ACC112 (cell line): ENCODE results near the gene LLPH.

Experiments used
- H2AFZ ChIP-seq: fragments of 200-600 bp; sonication (generic); one replicate; pipeline ENCODE4 v1.6.0; 2017; ENCODE audit warnings: antibody characterized with exemption, low read length; ENCODE audit not compliant: unreplicated experiment
- H3K27ac ChIP-seq: fragments of 200-600 bp; sonication (generic); 2 replicates; pipeline ENCODE4 v1.5.1; 2014; ENCODE audit warnings: low read depth, mild to moderate bottlenecking, antibody characterized with exemption, low read length, moderate library complexity
- H3K27me3 ChIP-seq: fragments of 200-600 bp; sonication (generic); 2 replicates; pipeline ENCODE4 v1.6.1; 2014; ENCODE audit warnings: mild to moderate bottlenecking, antibody characterized with exemption, low read length, moderate library complexity, mixed read lengths; ENCODE audit not compliant: insufficient read depth
- H3K36me3 ChIP-seq: fragments of 200-600 bp; sonication (generic); 2 replicates; pipeline ENCODE4 v1.6.1; 2016; ENCODE audit warnings: mild to moderate bottlenecking, antibody characterized with exemption, low read length, moderate library complexity, mixed read lengths; ENCODE audit not compliant: insufficient read depth
- H3K4me1 ChIP-seq: fragments of 200-600 bp; sonication (generic); one replicate; pipeline ENCODE4 v1.6.1; 2016; ENCODE audit warnings: low read length, mixed read lengths; ENCODE audit not compliant: insufficient read depth, unreplicated experiment, control insufficient read depth
- H3K4me3 ChIP-seq: fragments of 200-600 bp; sonication (generic); 2 replicates; pipeline ENCODE4 v1.5.1; 2014; ENCODE audit warnings: mild to moderate bottlenecking, low read depth, low read length
- H3K79me2 ChIP-seq: fragments of 200-600 bp; sonication (generic); one replicate; pipeline ENCODE4 v1.6.0; 2016; ENCODE audit warnings: low read length; ENCODE audit not compliant: control insufficient read depth, unreplicated experiment, insufficient read depth

Gene LLPH

DNA sequence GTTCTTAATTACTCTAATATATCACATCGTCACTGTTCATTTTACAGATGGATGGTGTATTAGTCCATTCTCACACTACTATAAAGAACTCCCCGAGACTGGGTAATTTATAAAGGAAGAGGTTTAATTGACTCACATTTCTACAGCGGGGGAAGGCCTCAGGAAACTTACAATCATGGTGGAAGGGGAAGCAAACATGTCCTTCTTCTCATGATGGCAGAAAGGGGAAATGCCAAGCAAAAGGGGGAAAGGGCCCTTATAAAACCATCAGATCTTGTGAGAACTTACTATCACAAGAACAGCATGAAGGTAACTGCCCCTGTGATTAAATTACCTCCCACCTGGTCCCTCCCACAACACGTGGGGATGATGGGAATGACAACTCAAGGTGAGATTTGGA, 32.7 kb upstream of the LLPH start:
- Histone ChIP-seq H3K36me3 (peaks cover 47% of the 10 kb centered on the region), H3K79me2 (peaks cover 71% of the 10 kb centered on the region), H2AFZ (no peak overlapping the region), H3K4me1 (peaks cover 11% of the 10 kb centered on the region), H3K27me3 (no peaks in the 10 kb centered on the region), H3K4me3 (no peak overlapping the region), H3K27ac (no peak overlapping the region)

DNA sequence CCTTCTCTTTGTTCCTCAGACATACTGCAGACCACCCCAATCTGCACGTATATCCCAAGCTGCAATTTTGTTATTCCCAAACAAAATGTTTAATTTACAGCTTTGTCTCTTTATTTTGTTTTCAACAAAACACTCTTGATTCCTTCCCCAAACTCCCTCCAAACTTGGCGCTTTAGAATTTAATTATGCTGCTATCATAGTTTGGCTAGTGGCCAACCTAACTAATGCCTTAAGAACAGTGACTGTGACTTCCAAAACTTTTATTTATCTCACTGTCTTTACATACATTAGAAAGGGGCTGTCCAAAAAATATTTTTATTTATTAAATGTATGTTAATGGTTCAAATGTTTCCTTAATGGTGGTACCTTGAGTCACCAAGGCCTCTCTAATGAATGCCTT, 32.2 kb upstream of the LLPH start:
- Histone ChIP-seq H2AFZ (no peak overlapping the region), H3K4me3 (no peak overlapping the region), H3K4me1 (peaks cover 6% of the 10 kb centered on the region), H3K27ac (no peak overlapping the region), H3K36me3 (peaks cover 46% of the 10 kb centered on the region), H3K27me3 (no peaks in the 10 kb centered on the region), H3K79me2 (peaks cover 65% of the 10 kb centered on the region)

- no peaks in the 10 kb centered on the region for H3K4me1 ChIP-seq
- no peaks in the 10 kb centered on the region for H3K27me3 ChIP-seq
- H3K27ac ChIP-seq: no peak overlapping the region
- peaks cover 46% of the 10 kb centered on the region for H3K79me2 ChIP-seq
- H3K36me3 ChIP-seq: peaks cover 29% of the 10 kb centered on the region
- no peak overlapping the region for H2AFZ ChIP-seq
- H3K4me3 ChIP-seq: no peak overlapping the region
Measured at GRCh38 chr12:66160704-66161103, 30.2 kb upstream of the LLPH start.

DNA sequence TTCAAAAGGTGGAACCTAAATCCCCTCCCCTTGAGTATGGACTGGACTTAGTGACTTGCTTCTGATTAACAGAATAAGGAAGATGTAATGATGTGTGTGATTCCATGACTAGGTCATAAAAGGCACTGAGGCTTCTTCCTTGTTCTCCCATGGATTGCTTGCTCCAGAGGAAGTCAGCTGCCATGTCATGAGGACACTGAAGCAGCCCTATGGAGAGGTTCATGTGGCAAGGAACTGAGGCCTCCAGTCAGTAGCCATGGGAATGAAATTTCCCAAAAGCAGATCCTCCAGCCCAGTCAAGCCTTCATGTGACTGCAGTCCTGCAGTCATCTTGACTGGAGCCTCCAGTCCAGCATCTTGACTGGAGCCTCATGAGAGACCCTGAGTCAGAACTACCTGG, 28.6 kb upstream of the LLPH start:
- Histone ChIP-seq H3K4me1 (peaks cover 10% of the 10 kb centered on the region), H3K4me3 (no peak overlapping the region), H3K27ac (no peak overlapping the region), H2AFZ (no peak overlapping the region), H3K79me2 (peaks cover 32% of the 10 kb centered on the region), H3K36me3 (peaks cover 15% of the 10 kb centered on the region; the same call in 1 of the 2 replicates), H3K27me3 (no peaks in the 10 kb centered on the region)

DNA sequence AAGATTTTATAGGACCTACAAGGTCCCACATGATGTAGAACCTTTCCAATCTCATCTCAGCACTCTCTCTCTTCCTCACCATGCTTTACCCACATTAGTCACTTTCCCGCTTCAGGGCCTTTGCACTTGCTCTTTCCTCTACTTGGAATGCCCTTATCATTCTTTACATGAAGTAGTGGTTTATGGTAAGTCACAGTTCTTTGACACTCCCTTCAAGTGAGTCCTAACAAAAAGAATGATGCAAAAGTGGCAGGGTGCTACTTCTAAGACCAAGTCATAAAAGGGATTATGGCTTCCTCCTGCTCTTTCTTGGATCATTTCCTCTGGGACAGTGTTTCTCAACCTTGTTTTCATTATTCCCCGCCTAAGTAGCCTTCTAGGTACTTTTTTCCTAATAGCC, 26.1 kb upstream of the LLPH start:
- H3K79me2 ChIP-seq: peaks cover 12% of the 10 kb centered on the region
- H3K36me3 ChIP-seq: peaks cover 11% of the 10 kb centered on the region; the same call in 1 of the 2 replicates
- H3K27me3 ChIP-seq: no peaks in the 10 kb centered on the region
- H2AFZ ChIP-seq: no peak overlapping the region
- H3K4me1 ChIP-seq: peaks cover 23% of the 10 kb centered on the region
- H3K4me3 ChIP-seq: no peak overlapping the region
- no peak overlapping the region for H3K27ac ChIP-seq

- Histone ChIP-seq H3K36me3 (peaks cover 18% of the 10 kb centered on the region), H3K79me2 (peaks cover 6% of the 10 kb centered on the region), H3K27ac (peak overlapping the region; percentile 37), H3K4me1 (peaks cover 23% of the 10 kb centered on the region), H3K27me3 (no peaks in the 10 kb centered on the region), H2AFZ (no peak overlapping the region), H3K4me3 (no peak overlapping the region)
Measured at GRCh38 chr12:66154776-66155175, 24.2 kb upstream of the LLPH start.

DNA sequence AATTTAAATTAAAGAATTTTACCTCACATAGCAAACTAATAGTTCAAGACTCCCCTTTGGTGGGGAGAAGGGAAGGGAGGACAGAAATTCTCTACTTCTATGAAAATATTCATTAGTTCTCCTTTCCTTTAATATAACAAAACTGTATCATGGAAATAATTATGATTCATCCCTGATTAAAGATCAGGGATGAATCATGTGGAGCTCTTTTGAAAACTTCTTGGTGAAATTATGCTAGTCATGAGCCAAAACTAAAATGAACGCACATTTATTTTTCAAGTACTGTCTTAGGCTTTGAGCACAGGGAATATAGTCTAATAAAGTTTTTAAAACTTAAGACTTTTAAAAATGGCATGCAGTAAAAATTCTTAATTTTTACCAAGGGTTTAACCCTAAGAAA, 22.2 kb upstream of the LLPH start:
- Histone ChIP-seq H3K27ac (peak overlapping the region; percentile 55), H2AFZ (peak overlapping the region; percentile 70), H3K36me3 (peaks cover 12% of the 10 kb centered on the region), H3K4me3 (peak overlapping the region; percentile 53), H3K4me1 (peaks cover 33% of the 10 kb centered on the region), H3K79me2 (peaks cover 3% of the 10 kb centered on the region), H3K27me3 (no peaks in the 10 kb centered on the region)

- H3K36me3 ChIP-seq: peaks cover 12% of the 10 kb centered on the region
- no peak overlapping the region for H3K27ac ChIP-seq
- no peak overlapping the region for H2AFZ ChIP-seq
- no peaks in the 10 kb centered on the region for H3K79me2 ChIP-seq
- peaks cover 45% of the 10 kb centered on the region for H3K4me1 ChIP-seq
- no peaks in the 10 kb centered on the region for H3K27me3 ChIP-seq
- no peak overlapping the region for H3K4me3 ChIP-seq
Measured at GRCh38 chr12:66149702-66150398, 19.3 kb upstream of the LLPH start.

GRCh38 chr12:66144791-66145754, 14.5 kb upstream of the LLPH start:
- Histone ChIP-seq H2AFZ (peak overlapping the region; percentile 87), H3K79me2 (peaks cover 12% of the 10 kb centered on the region), H3K4me3 (peak overlapping the region; percentile 11; the same call in 1 of the 2 replicates), H3K4me1 (peaks cover 30% of the 10 kb centered on the region), H3K27me3 (no peaks in the 10 kb centered on the region), H3K27ac (peak overlapping the region; percentile 66), H3K36me3 (peaks cover 44% of the 10 kb centered on the region)

DNA sequence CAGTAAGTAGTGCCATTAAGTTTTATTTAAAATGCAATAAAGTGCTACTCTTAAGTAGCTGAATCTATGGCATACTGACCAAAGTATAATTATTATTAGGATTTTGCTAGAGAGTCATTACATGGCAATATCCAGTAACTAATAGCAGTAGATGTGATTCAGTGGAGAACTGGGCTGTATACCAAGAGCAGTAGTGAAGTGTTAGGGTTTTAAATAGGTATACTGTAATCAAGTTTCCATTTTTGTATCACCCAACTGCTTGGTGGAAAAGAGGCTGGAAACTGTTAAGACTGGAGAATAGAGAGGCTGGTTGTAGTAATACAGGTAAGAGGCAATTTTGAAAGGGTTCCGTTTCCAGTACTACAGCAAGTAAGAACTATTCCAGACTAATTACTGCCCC, 13.3 kb upstream of the LLPH start:
- peaks cover 30% of the 10 kb centered on the region for H3K4me1 ChIP-seq
- no peak overlapping the region for H2AFZ ChIP-seq
- no peak overlapping the region for H3K4me3 ChIP-seq
- H3K27me3 ChIP-seq: no peaks in the 10 kb centered on the region
- peaks cover 55% of the 10 kb centered on the region for H3K36me3 ChIP-seq
- H3K27ac ChIP-seq: no peak overlapping the region
- peaks cover 12% of the 10 kb centered on the region for H3K79me2 ChIP-seq
